T-helper 1 cell treated with Interleukin-12 subunit alpha and Interleukin-12 subunit beta and Interleukin-4 antibody, amounts not matched to agents 30 ng/mL and 1 ng/mL, for 36 hours (primary cell): ENCODE results near the gene ADAM19. TPM values are rescaled to one million over a fixed set of nuclear protein-coding genes. Genes with fewer than 3 reads are reported as not detected.

Source experiments
- intact Hi-C: fragments of 100-400 bp; cut with micrococcal nuclease; formaldehyde crosslinking; loops from one replicate; pipeline ENCODE4 v1.15.1; 2024
- total RNA-seq: library from RNA; stranded (reverse); gene quantifications from 2 replicates; pipeline ENCODE4 v1.2.3, GENCODE V29; 2022

Gene ADAM19
- total RNA-seq, 1 donor from 2014 or later: 667 TPM

- intact Hi-C loops: no loop called here
Observed at GRCh38 chr5:157471709-157472108, 103.9 kb downstream of the ADAM19 start.

GRCh38 chr5:157470631-157471030 is 104.9 kb downstream of the ADAM19 start:
- intact Hi-C loops: no loop called here

- intact Hi-C loops: loop anchor here (10.0 kb wide), 1 partner anchor 325 kb away; the partner anchor contains the start of gene MED7
Observed at GRCh38 chr5:157469687-157470086, 105.9 kb downstream of the ADAM19 start.

GRCh38 chr5:157469073-157469472 is 106.5 kb downstream of the ADAM19 start:
- intact Hi-C loops: loop anchor here (10.0 kb wide), 1 partner anchor 324 kb away; the partner anchor contains the start of gene MED7

- intact Hi-C loops: loop anchor here (10.0 kb wide), 1 partner anchor 324 kb away; the partner anchor contains the start of gene MED7
Observed at GRCh38 chr5:157468293-157468965, 107.1 kb downstream of the ADAM19 start.

- intact Hi-C loops: loop anchor here (2.0 to 10.0 kb wide), 3 partner anchors 76 to 320 kb away; partner anchors contain the start of gene MED7
Observed at GRCh38 chr5:157464519-157465171, 110.9 kb downstream of the ADAM19 start.

GRCh38 chr5:157463621-157464518 is 111.7 kb downstream of the ADAM19 start:
- intact Hi-C loops: loop anchor here (2.0 to 10.0 kb wide), 3 partner anchors 77 to 319 kb away; partner anchors contain the start of gene MED7

GRCh38 chr5:157463081-157463480 is 112.5 kb downstream of the ADAM19 start:
- intact Hi-C loops: loop anchor here (5.0 to 10.0 kb wide), 2 partner anchors 111 to 318 kb away; partner anchors contain the start of gene MED7

GRCh38 chr5:157460921-157461792 is 114.4 kb downstream of the ADAM19 start:
- intact Hi-C loops: loop anchor here (5.0 to 10.0 kb wide), 2 partner anchors 109 to 316 kb away; partner anchors contain the start of gene MED7

- intact Hi-C loops: loop anchor here (5.0 to 10.0 kb wide), 2 partner anchors 108 to 315 kb away; partner anchors contain the start of gene MED7
Observed at GRCh38 chr5:157459715-157460599, 115.6 kb downstream of the ADAM19 start, which contains the start of gene NIPAL4. TSS of gene NIPAL4 (plus strand) at chr5:157460213. CDS start at chr5:157460321, 108 bp downstream.

- intact Hi-C loops: no loop called here
Observed at GRCh38 chr5:157458835-157459234, 116.7 kb downstream of the ADAM19 start.

- intact Hi-C loops: no loop called here
Observed at GRCh38 chr5:157457391-157457790, 118.2 kb downstream of the ADAM19 start.

GRCh38 chr5:157456301-157456700 is 119.3 kb downstream of the ADAM19 start:
- intact Hi-C loops: no loop called here

- intact Hi-C loops: no loop called here
Observed at GRCh38 chr5:157455057-157455456, 120.5 kb downstream of the ADAM19 start.

GRCh38 chr5:157454273-157454672 is 121.3 kb downstream of the ADAM19 start:
- intact Hi-C loops: no loop called here

- intact Hi-C loops: no loop called here
Observed at GRCh38 chr5:157451806-157452205, 123.8 kb downstream of the ADAM19 start.

GRCh38 chr5:157450024-157450423 is 125.6 kb downstream of the ADAM19 start:
- intact Hi-C loops: no loop called here

GRCh38 chr5:157449011-157449723 is 126.4 kb downstream of the ADAM19 start:
- intact Hi-C loops: no loop called here
